ENCODE results near the gene NTF3.

GRCh38 chr12:5455045-5455444 is 23.1 kb downstream of the NTF3 start:
- no peak for TF ChIP-seq POLR2AphosphoS5 (IDR thresholded peaks at IDR 0.05; ENCODE audit: low read depth, low read length)
- TF ChIP-seq CTCF (IDR thresholded peaks at IDR 0.05): no peak
- TF ChIP-seq, protein P1, sequence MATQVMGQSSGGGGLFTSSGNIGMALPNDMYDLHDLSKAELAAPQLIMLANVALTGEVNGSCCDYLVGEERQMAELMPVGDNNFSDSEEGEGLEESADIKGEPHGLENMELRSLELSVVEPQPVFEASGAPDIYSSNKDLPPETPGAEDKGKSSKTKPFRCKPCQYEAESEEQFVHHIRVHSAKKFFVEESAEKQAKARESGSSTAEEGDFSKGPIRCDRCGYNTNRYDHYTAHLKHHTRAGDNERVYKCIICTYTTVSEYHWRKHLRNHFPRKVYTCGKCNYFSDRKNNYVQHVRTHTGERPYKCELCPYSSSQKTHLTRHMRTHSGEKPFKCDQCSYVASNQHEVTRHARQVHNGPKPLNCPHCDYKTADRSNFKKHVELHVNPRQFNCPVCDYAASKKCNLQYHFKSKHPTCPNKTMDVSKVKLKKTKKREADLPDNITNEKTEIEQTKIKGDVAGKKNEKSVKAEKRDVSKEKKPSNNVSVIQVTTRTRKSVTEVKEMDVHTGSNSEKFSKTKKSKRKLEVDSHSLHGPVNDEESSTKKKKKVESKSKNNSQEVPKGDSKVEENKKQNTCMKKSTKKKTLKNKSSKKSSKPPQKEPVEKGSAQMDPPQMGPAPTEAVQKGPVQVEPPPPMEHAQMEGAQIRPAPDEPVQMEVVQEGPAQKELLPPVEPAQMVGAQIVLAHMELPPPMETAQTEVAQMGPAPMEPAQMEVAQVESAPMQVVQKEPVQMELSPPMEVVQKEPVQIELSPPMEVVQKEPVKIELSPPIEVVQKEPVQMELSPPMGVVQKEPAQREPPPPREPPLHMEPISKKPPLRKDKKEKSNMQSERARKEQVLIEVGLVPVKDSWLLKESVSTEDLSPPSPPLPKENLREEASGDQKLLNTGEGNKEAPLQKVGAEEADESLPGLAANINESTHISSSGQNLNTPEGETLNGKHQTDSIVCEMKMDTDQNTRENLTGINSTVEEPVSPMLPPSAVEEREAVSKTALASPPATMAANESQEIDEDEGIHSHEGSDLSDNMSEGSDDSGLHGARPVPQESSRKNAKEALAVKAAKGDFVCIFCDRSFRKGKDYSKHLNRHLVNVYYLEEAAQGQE (IDR thresholded peaks at IDR 0.05; ENCODE audit: insufficient read depth in 1 of 2, low read depth in 2 of 2, low read length in 1 of 2): no peak
- TF ChIP-seq TCF7L2 (IDR thresholded peaks at IDR 0.05; ENCODE audit: low read depth, low read length): no peak
- no peak for TF ChIP-seq SIN3A (IDR thresholded peaks at IDR 0.05; ENCODE audit: borderline replicate concordance, insufficient read depth, low read depth, low read length)

Measured in Panc1 (cell line).